Measurements from ENCODE around the gene FMNL2. TPM values are rescaled to one million over a fixed set of nuclear protein-coding genes. Genes with fewer than 3 reads are reported as not detected.
A peak's percentile ranks its signal among the peaks of the same experiment; 100 is the strongest.

The FMNL2 gene
- total RNA-seq, 1 donor from 2014 or later, result 6.4 TPM

DNA sequence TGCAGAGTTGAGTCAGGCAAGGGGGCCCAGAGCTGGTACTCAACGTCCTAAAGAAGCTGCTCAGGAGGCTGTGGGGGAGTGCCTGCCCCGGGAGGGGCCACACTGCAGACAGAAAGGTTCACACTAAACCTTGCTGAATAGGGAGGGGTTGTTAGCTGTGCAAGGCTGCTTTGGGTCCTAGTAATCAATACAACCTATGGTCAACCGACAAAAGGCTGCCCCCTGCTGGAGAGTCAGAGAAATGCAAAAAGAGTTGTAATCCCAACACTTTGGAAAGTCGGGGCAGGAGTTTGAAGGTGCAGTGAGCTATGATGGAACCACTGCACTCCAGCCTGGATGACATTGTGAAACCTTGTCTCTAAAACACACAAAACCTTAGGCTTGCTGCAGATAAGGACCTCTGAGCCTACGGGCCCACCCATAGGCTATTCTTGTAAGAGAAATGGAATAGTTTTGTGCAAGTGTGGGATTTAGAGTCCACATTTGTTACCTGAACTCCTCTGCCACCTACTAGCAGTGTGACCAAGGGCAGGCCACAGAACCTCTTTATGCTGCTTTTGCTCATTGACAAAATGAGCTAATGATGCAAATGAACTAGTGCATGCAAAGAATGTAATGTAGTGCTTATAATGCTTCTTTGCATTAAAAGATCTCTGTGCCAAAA is 300.8 kb downstream of the FMNL2 start:
- intact Hi-C loops (cut with micrococcal nuclease), result loop anchor here (5.0 kb wide), 1 partner anchor 448 kb away; no protein-coding TSS in a partner anchor
- no peak for DNase-seq
- ATAC-seq, result peak; percentile 65

DNA sequence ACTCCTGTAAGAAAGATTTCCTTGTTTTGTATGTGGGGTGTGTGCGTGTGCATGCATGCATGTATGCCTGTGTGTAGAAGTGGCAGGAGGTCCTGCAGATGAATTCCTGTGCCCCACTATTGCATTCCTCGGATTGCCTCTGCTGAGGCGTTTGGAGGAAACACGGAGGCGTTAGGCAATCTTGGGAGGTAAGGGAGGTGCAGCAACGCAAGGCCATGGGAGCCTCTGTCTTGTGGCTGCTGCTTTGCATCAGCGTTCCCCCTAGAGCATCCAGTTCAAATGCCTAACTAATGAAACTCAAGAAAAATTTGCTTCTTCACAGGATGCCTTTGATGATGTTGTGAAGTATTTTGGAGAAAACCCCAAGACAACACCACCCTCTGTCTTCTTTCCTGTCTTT is 302.3 kb downstream of the FMNL2 start:
- intact Hi-C loops (cut with micrococcal nuclease), result loop anchor here (5.0 kb wide), 1 partner anchor 450 kb away; no protein-coding TSS in a partner anchor
- DNase-seq, result no peak
- ATAC-seq, result no peak

DNA sequence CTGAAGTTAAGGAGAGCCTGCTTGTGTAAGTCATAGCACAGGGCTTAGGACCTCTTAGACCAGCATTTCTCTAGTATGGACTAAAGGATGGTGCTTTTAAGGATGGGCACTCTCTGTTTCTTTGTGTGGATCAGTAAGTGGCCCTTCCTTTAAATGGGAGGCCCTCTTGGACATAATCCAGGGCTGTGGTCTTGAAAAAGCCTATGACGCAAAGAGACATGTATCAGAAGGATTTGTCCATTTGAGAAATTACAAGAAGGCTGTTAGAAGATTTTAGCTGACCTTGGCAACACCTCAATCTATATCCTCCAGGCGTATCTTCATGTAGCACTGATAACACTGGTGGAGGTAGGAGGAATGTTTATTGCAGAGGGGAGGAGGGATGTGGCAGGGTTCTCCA is 303.1 kb downstream of the FMNL2 start:
- intact Hi-C loops (cut with micrococcal nuclease), result loop anchor here (5.0 kb wide), 1 partner anchor 451 kb away; no protein-coding TSS in a partner anchor
- DNase-seq (no peak), ATAC-seq (no peak)

DNA sequence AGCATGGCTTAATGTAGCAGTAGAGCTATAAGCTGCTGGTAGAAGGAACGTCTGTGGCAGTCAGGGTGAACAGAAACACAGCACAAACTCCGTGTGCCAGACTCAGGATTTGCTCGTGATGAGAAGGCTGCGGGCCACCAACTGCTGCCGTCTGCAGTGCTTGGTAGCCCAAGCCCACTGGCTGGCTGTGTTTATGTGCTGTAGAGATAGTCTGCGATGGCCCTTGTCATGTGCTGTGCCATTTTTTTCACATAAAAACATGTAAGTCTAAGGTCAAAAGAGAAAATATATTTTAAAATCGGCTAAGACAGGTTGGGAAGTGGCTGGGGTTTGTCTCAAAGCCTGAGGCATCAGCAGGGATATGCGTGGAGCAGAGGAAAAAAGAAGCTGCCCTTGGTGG is 303.6 kb downstream of the FMNL2 start:
- DNase-seq (no peak), ATAC-seq (no peak)
- intact Hi-C loops (cut with micrococcal nuclease), result loop anchor here (5.0 kb wide), 1 partner anchor 451 kb away; no protein-coding TSS in a partner anchor

DNA sequence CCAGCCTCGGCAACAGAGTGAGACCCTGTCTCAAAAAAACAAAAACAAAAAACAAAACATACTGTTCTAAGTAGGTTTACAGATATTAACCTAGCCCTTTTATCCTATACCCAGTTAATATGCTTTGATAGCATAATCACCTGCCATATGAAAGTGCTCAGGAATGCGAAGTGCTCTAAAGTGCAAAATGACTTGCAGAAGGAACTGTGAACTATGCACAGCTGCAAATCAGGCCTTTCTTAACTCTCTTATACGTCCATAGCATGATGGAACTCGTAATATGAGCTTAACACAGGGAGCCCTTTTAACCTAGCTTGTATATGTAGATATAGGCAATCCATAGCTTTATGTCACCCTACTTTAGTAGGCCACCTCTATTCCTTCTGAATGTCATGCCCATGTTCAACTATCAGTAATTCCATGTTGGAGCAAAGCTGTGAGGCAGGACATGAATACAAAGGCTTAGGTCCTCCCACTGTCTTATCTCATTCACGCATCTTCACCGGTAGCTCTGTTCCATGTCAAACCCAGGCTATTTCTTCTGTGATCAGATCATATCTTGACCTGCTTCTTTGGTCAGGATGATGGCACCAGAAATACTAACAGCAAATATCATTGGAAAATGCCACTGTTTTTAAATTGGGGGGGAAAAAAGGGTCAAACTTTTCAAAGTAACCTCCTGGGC is 309.4 kb downstream of the FMNL2 start:
- no peak for DNase-seq
- ATAC-seq, result no peak
- intact Hi-C loops (cut with micrococcal nuclease), result no loop called here

DNA sequence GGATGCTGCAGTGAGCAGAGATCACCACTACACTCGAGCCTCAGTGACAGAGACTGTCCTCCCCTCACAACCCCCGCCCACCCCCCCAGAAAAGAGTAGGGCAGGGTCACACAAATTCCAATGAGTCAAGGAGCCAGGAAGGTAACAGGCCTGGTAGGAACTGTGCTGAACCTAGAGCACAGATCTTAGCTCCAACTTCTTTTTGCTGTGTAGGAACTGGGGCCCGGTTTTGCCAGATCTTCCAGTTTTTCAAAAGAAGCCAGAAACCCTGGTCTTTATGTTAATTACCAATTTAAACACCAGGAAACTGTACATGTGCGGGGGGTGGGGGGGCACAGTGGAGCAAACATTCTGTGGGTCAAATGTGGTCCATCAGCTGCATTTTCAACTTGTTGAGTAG is 311.3 kb downstream of the FMNL2 start:
- no peak for ATAC-seq
- DNase-seq, result no peak
- intact Hi-C loops (cut with micrococcal nuclease), result no loop called here

DNA sequence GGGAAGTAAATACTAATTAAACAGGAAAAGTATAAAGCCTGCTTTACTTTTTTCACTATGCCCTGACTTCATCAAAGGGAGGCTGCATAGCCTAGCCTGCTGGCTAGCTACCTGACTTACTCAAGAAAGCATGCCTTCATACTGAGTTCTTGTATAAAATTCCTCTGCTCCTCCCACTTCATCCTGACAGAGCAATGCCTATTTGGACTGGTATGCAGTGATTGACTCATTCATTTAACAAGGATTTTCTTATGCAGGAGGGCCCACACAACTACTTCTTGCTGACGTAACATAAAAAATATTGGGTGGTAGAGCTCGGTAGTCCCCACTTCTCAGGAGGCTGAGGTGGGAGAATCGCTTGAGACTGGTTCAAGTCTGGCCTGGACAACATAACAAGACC is 311.8 kb downstream of the FMNL2 start:
- DNase-seq, result no peak
- intact Hi-C loops (cut with micrococcal nuclease), result no loop called here
- ATAC-seq, result no peak

DNA sequence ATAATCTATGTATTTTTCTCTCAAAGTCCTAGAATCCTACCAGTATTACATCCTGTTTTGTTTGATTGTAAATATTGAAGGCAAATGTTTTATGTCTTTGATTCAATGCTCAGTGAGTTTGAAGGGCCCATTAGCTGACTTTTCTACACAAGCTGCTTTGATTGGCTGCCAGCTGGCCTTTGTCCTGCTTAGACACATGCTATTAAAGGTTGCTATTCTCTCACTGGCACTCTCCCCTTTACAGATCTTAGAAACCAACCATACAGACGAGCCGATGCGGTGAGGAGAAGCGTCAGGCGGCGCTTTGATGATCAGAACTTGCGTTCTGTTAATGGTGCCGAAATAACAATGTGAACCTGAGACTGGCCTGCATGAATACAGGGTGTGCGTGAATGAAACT is 312.6 kb downstream of the FMNL2 start:
- DNase-seq (peak; percentile 83), ATAC-seq (peak; percentile 93)

DNA sequence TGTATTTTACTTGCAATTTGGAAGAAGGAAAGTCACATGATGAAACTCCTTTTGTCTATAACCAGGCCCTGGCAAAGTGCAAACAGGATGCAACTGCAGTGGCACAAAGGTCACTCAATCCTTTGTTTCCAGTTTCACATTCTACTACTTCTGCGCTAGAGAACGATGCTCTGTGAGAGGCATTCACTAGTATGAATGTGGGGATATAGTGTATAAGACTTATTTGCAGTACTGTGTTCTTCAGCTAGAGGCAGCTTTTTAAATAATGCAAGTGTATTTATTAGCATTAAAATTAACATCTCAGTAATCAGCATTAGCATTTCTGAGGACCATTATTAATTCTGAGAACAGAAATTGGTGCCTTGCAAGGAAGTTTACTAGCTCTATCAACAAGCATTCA is 313.4 kb downstream of the FMNL2 start:
- DNase-seq (no peak), ATAC-seq (peak; percentile 52)
- intact Hi-C loops (cut with micrococcal nuclease), result no loop called here

More for the DNA sequence above, 312.6 kb downstream of the FMNL2 start:
- intact Hi-C loops (cut with micrococcal nuclease), result no loop called here

DNA sequence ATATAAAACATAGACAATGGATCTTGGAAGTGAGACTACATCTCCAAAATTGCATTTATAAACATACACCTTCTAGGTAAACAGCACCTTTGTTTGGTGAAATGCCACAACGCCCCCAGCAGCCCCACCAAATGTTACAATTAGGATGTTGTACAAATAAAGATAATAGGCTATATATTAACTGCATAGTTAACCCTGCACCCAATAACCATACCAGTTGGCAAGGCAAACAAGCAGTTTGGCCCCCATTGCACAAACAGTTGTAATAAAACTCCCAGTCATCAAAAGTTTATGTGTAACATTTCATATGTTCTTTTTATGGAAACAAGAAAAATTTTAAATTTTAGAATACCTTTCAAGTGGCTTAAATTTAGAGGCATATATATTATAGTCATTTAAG is 315.0 kb downstream of the FMNL2 start:
- ATAC-seq (no peak), DNase-seq (no peak)
- intact Hi-C loops (cut with micrococcal nuclease), result no loop called here

DNA sequence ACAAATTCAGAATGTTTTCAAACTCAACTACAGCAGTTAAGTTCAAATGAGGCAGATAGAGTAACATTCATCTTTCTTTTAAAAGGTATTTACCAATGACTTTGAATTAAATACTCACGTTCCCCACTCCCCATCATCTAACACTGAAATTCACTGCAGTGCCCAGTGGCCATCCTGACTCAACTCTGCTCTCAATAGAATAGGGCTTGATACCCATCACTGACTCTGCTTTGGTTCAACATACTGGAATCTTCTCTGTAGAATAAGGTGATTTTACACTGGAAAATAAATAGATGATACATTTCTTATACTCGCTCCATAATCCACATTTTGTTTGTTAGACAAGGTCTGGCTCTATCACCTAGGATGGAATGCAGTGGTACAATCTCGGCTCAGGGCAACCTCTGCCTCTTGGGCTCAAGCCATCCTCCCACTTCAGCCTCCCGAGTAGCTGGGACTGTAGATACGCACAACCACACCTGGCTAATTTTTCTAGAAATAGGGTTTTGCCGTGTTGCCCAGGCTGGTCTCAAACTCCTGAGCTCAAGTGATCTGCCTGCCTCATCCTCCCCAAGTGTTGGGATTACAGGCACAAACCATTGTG is 315.9 kb downstream of the FMNL2 start:
- DNase-seq, result no peak
- intact Hi-C loops (cut with micrococcal nuclease), result no loop called here
- ATAC-seq, result no peak

DNA sequence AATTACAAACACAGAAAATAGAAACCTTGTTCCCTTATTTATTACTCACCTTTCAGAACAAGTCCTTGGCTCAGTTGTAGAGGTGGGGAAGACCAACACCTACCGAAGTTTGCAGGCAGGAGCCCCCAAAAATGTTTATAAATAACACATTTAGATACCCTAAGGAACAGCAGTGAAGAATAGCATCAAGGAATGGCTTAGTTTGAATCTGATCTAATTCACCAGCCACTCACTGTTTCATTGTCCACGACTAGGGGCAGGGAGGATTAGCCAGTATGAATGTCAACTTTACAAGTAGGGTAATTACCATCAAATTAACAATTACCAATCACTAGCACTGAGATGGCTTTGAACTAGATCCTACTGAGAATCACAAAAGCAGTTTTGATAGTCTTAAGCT is 316.9 kb downstream of the FMNL2 start:
- intact Hi-C loops (cut with micrococcal nuclease), result no loop called here
- no peak for ATAC-seq
- no peak for DNase-seq

DNA sequence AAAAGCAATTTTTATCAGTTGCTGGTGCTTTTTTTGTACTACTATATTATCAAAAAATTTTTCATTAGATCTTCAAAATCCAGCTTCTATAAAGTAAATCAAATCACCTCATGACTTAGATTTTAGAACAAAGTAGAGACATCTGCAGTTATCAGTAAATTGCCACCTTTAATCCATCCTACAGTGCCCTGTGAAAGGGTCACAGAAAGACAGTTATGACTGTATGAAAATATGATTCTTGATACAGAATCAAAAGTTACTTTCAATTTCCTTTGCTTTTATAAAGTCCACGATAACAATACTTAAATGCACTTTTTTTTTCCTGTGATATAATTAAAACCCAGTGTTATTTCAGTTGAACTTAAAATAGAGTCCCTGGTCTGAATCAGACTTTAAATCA is 320.9 kb downstream of the FMNL2 start:
- intact Hi-C loops (cut with micrococcal nuclease), result no loop called here
- ATAC-seq (no peak), DNase-seq (no peak)

DNA sequence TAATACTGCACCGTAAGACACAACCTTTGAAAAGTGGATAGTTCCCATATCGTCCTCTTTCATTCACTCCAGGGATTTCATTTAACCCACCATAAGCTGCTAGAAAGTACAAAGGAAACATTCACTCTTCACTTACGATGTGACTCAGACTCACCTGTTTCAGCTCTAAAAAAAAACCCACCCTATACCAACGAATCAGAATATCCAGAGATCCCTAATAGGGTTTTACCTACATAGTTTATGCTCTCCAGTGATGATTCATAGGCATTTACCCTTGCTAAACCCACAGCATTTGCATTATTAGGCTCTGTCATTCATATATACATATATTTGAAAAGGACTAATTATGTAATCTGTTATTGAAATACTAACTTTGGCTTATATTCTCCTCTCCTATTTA is 322.1 kb downstream of the FMNL2 start:
- DNase-seq (no peak), ATAC-seq (no peak)
- intact Hi-C loops (cut with micrococcal nuclease), result no loop called here

DNA sequence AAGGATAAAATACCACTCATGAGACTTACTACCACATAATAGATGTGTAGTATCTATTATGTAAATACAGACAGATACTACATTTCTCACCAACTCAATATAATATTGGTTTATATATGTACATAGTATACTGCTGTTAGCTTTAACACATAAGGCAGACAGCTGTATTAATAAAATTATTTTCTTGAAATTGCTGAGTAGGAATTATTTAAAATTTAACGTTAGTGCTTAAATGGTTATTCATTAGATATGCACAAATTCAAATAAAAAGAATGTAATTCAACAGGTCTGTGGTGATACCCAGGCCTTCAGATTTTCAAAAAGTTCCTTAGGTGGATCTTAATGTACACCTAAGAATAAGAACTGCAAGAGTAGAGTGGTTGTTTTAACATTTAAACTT is 323.2 kb downstream of the FMNL2 start:
- ATAC-seq, result no peak
- intact Hi-C loops (cut with micrococcal nuclease), result no loop called here
- no peak for DNase-seq

DNA sequence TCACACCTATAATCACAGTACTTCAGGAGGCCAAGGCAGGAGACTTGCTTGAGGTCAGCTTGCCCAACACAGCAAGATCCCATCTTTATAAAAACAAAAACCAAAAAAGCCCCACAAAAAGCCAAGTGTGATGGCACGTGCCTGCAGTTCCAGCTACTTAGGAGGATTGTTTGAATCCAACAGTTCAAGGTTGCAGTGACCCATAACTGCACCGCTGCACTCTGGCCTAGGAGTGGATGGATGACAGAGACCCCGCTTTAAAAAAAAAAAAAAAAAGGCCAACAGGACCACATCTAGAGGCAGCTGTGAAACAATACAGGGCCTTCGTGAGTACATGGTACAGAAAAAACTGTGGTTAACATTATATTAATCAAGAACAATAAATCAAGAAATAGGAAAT is 326.1 kb downstream of the FMNL2 start:
- intact Hi-C loops (cut with micrococcal nuclease), result no loop called here
- DNase-seq, result no peak
- no peak for ATAC-seq

DNA sequence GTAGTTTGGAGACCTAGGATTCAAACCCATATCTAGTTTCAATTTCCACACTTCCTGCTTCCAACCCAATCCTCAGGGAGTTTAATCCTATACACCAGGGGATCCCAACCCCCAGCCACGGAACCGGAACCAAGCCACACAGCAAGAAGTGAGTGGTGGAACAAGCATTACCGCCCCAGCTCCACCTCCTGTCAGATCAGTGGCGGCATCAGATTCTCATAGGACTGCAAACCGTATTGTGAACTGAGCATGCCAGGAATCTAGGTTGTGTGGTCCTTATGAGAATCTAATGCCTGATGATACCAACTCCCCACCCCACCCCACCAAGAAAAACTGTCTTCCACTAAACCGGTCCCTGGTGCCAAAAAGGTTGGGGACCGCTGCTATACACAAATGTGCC is 329.8 kb downstream of the FMNL2 start:
- intact Hi-C loops (cut with micrococcal nuclease), result no loop called here
- ATAC-seq (no peak), DNase-seq (no peak)

DNA sequence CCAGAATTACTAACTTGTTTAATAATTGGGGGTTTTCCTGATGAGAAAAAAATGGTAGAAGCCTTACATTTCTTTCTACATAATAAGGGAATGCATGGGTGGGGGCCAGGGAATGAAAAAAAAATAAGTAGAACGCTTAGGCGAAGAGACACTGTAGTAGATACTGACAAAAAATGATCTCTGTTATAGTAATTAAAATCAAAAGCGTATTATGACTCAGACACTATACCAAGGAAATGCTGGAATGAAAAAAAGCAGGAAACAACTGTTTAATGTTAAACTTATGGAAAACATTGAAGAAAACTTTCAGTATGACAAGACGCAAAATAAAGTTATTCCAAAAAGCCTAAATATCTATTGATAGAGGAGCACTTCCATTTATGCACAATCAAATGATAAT is 339.4 kb downstream of the FMNL2 start:
- intact Hi-C loops (cut with micrococcal nuclease), result no loop called here
- no peak for ATAC-seq

DNA sequence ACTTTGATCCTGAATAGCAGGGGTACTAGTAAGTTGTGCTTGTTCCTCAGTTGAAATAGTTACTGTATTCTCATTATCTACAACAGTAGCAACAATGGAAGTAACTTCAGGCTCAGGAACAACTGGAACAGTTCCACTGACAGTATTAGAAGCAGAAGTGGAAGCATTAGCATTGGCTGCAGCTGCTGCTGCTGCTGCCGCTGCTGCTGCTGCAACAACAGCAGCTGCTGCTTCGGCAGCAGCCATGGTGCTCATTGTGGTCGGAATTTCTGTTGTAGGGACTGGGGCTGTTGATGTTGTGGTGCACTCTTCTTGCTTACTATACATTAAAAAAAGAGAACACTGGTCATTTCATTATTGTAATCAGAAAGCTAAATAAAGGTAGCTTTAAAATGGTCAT is 341.5 kb downstream of the FMNL2 start:
- intact Hi-C loops (cut with micrococcal nuclease), result no loop called here
- DNase-seq, result no peak
- no peak for ATAC-seq

More for the DNA sequence above, 339.4 kb downstream of the FMNL2 start:
- DNase-seq, result no peak

DNA sequence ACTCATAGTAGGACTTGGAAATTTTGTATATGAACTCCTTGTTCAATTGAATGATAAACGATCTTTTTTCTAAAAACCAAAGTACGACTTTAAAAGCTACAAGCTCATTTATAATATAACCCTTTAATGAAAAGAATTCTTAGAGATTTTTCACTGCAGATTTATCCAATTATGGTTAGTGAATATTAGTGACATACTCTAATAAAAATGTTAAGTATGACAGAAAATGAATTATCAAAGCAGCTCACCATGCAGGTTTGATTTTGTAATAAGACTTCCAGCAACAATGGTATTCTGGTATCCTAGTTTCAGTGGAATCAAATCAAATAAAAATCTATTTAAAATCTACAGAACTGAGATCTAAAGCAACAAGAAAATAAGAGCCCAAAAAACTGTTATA is 343.8 kb downstream of the FMNL2 start:
- DNase-seq (no peak), ATAC-seq (no peak)
- intact Hi-C loops (cut with micrococcal nuclease), result no loop called here

DNA sequence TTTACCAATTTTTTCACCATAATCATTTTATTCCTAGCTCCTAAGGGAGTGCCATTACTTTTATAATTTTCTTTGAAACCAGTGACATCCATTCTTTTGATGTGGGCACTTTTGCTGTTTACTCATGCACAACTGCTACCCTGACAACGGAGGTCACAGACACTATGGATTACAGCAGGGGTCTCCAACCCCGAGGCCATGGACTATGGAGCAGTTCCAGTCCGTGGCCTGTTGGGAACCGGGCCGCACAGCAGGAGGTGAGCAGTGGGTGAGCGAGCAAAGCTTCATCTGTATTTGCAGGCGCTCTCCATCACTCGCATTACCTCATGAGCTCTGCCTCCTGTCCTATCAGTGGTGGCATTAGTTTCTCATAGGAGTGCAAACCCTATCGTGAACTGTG is 347.7 kb downstream of the FMNL2 start:
- no peak for ATAC-seq
- intact Hi-C loops (cut with micrococcal nuclease), result no loop called here
- DNase-seq, result no peak

All from left ventricle myocardium superior (tissue), 1 donor.